GM21529 (cell line): ENCODE data around the gene FBXO28.

Experiments used
- ATAC-seq: cut with Tn5 transposase; IDR thresholded peaks from one replicate; pipeline ENCODE4 v1.9.1; 2021; ENCODE audit not compliant: unreplicated experiment

The FBXO28 gene

GRCh38 chr1:224095339-224095738 lies 18.6 kb upstream of the FBXO28 start:
- ATAC-seq = no peak

- ATAC-seq = no peak
Observed at GRCh38 chr1:224095867-224096266, 18.0 kb upstream of the FBXO28 start.

- ATAC-seq = no peak
Observed at GRCh38 chr1:224096773-224097172, 17.1 kb upstream of the FBXO28 start.

GRCh38 chr1:224098007-224098406 lies 15.9 kb upstream of the FBXO28 start:
- no peak for ATAC-seq

DNA sequence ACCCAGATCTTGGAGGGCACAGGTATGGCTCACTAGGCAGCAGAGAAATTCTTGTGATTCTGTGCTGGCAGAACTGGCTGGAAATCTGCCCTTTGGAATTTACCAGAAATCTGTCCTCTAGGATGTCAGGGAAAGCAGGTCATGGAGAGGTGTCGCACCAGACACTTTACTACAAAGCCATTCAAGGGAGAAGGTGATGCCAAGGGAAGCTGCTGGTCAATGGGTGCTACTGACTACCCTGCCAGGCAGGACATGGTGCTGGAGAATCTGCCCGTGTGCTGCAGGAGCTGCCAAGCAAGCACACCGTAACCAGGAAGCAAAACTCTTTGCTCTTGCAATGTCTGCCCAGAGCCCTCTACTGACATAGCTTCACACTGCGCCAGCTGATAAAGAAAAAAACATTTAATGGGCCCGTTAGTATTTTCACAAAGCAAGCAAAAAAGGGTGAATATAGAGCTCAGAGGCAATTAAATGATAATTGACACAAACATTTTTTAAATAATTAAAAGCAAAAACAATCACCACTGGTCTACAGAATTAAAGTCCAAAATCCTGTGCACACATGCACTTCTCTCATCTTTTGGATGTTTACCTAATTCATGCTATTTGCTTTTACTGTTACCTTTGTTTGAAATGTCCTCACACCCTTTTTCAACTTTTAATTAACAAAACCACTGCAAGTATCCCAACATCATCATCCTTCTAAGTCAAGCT lies 7.2 kb upstream of the FBXO28 start:
- peak; percentile 97 for ATAC-seq

GRCh38 chr1:224107282-224107625 lies 6.7 kb upstream of the FBXO28 start:
- ATAC-seq = no peak

DNA sequence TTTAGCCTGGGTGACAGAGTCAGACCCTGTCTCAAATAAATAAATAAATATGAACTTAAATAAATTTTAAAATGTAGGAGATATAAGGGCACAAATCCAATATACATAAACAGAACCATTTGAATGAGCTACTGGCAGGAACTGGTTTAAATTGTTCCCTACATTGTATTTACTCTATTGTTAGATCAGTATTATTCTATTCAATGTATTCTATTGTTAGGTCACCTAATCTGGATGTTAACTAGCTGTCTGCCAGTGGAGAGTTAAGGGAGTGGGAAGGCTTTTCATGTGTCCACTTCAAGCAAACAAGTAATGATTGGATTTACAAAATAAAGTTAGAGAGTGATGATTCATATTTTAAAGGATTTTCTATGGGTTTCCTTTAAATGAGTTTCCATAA lies 4.9 kb upstream of the FBXO28 start:
- no peak for ATAC-seq

DNA sequence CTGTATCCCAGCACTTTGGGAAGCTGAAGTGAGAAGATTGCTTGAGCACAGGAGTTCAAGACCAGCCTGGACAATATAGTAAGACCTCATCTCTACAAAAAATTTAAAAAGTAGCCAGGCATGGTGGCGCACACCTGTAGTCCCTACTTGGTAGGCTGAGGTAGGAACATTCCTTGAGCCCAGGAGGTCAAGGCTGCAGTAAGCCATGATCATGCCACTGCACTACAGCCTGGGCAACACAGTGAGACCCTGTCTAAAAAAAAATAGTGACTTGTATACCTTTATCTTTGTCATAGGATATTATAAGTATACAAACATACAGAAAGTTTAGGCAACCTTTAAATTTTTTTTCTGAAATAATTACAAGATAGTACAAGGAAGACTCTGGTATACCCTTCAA lies 3.9 kb upstream of the FBXO28 start:
- ATAC-seq = no peak

DNA sequence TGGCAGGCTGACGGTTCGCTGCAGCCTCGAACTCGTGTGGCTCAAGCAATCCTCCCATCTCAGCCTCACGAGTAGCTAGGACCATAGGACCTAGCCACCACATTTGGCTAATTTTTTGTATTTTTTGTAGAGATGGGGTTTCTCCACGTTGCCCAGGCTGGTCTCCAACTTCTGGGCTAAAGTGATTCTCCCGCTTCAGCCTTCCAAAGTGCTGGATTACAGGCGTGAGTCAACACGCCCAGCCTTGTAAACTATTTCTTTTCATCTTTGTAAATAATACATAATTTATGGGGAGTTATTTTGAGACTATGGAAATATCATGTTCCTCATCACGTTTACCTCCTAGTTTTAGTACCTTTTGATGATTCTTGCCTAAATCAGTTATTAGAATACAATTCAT lies 906 bp upstream of the FBXO28 start:
- no peak for ATAC-seq

DNA sequence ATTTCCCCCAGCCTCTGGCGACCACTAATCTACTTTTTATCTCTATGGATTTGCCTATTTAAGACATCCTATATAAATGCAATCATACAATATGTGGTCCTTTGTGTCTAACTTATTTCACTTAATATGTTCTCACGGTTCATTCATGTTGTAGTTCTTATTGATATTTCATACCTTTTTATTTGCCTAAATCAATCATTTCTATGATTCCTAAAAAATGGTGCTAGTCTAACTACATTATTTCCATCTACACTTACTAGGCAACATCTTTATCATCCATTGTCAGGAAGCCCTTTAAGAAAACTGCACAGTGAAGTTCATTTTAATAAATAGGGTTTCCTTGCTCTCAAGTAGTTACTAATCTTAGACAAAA lies 380 bp upstream of the FBXO28 start:
- peak; percentile 15 for ATAC-seq

- no peak for ATAC-seq
Observed at GRCh38 chr1:224114787-224115175, 870 bp downstream of the FBXO28 start.

GRCh38 chr1:224116131-224116530 lies 2.2 kb downstream of the FBXO28 start:
- ATAC-seq = peak; percentile 30

DNA sequence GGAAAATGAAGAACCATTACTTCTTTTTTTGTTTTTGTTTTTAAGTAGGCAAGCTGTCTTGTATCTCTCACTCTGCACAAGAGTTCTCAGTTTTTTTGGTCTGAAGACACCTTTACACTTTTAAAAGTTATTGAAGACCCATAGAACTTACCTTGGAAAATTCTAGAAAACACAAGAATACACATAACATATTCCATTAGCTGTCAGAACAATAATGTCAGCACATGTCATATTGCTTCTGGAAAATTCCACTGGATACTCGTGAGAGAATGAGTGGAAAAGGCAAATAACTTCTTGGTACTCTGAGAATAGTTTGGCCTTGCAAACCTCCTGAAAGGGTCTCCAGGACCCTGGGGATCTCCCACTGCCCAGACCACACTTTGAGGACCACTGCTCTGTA lies 4.8 kb downstream of the FBXO28 start:
- no peak for ATAC-seq

- ATAC-seq = no peak
Observed at GRCh38 chr1:224123136-224123535, 9.2 kb downstream of the FBXO28 start.

DNA sequence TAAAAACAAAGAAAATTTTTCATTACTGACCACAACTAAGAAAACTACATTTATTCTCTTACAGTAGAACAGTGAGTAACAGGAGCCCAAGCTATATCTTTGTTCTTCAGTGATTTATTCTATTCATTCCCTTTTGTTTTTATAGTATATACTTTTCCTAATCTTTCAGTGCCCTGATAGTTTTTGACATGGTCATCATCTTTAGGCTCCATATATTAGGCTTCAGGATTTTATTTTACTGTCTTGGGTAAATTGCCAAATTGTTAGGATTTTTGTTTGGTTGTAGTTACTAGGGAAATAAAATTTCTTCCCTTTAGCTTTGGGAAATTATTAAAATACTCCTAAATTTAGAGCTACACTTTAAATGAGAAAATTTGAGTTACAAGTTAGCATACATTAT lies 10.3 kb downstream of the FBXO28 start:
- no peak for ATAC-seq

DNA sequence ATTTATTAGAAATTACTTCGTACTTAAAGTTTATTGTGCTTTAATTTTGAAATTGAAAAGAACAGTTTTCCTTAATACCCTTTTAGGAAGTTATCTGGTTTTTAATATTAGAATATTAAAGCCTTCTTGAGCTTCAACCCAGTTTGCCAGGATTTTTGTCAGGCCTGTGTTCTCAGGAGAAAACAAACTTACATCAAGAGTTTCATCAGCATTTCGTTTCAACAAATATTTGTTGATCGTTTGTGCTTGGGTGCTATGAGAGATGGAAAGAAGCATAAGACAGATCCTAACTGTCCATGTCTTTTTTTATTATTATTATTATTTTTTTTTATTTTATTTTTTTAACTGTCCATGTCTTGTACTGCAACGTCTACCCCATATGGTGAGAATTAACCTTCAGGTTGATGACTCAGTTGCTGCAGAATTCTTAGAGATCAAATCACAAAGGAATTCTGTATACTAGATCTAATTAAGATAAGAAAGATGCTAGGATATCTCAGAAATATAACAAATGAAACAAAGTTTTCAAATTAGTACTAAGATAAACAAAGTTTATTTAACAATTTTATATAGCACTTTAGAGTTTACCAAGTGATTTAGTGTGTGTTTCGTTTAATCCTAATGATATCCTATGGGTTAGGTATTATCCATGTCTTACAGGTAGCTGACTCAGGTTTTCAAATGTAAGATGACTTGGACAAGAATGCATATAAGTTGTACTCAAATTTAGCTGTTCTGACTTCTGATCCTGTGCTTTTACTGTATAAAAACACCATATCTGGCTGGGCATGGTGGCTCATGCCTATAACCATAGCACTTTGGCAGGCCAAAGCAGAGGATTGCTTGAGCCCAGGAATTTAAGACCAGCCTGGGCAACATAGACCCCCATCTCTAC lies 14.3 kb downstream of the FBXO28 start:
- no peak for ATAC-seq

GRCh38 chr1:224131253-224131652 lies 17.3 kb downstream of the FBXO28 start:
- ATAC-seq = no peak

DNA sequence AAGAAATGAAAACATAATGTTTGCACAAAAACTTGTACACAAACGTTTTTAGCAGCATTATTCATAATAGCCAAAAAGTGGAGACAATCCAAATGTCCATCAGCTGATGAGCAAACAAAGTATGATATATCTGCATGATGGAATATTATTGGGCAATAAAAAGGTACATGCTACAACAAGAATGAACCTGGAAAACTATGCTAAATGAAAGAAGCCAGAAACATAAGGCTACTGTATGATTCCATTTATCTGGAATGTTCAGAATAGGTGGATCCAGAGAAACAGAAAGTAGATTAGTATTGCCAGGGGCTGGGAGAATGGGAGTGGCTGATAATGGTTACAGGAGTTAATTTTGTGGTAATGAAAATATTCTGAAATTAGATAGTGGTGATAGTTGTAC lies 19.0 kb downstream of the FBXO28 start:
- ATAC-seq = no peak

GRCh38 chr1:224133741-224134299 lies 19.9 kb downstream of the FBXO28 start:
- no peak for ATAC-seq

DNA sequence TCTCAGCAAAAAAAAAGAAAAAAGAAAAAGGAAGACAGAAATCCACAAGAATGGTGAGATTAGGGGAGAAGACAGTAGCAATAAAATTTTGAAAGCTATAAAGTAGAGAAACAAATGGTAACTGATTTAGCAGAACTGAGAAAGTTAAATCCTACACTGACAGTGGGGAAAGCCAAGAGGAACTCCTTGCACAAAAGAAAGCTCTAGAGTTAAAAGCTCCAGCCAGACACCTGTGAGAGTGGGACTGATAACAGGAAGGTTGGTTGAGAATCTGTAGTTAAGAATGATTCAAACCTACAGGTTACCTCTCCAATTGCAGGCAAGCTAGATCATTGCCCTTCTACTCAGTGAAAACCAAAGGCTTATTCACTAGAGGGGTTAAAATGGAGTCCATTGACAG lies 23.6 kb downstream of the FBXO28 start:
- no peak for ATAC-seq

DNA sequence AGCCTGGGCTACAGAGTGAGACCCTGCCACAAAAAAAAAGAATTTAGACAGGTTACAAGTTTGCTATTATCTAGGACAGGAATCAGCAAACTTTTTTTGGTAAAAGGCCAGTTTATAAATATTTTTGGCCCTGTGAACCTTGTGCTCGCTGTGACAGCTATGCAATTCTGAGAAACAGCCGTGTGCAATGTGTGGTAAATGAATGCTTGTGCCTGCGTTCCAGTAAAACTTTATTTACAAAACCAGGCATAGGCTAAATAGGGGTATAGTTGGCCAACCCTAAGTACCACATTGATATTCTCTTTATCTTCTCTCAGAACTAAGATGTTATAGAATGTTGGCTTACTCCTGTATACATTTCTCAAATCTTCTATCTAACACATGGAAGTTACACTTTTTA lies 24.3 kb downstream of the FBXO28 start:
- ATAC-seq = no peak

DNA sequence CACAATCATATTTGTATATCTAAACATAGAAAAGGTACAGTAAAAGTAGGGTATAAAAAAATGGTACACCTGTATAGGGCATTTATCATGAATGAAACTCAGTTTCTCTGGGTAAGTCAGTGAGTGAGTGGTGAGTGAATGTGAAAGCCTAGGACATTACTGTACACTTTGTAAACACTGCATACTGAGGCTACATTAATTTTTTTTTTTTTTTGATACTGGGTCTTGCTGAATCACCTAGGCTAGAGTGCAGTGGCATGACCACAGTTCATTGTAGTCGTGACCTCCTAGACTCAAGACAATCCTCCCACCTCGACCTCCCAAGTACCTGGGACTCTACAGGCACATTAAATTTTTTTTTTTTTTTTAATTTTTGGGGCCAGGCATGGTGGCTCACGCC lies 27.8 kb downstream of the FBXO28 start:
- ATAC-seq = no peak
